KBM-7 (cell line): ENCODE data around the gene COX20.
A peak's percentile ranks its signal among the peaks of the same experiment; 100 is the strongest.
"Not testable (repeated sequence)": the region's sequence is repeated elsewhere in the genome, so short reads cannot be mapped to it uniquely, and the experiment has no call there.

ENCODE experiments used
- DNase-seq: peaks from one replicate; pipeline ENCODE4 v3.0.0-alpha.2; 2015
- in situ Hi-C: fragments of 300-500 bp; cut with MboI; formaldehyde crosslinking; loops from 2 replicates; pipeline ENCODE4 v1.14.3; 2020; ENCODE audit warnings: low sequenced_read_pairs, low pct_unique_long_range_greater_than_20kb, mixed read lengths

The COX20 gene

DNA sequence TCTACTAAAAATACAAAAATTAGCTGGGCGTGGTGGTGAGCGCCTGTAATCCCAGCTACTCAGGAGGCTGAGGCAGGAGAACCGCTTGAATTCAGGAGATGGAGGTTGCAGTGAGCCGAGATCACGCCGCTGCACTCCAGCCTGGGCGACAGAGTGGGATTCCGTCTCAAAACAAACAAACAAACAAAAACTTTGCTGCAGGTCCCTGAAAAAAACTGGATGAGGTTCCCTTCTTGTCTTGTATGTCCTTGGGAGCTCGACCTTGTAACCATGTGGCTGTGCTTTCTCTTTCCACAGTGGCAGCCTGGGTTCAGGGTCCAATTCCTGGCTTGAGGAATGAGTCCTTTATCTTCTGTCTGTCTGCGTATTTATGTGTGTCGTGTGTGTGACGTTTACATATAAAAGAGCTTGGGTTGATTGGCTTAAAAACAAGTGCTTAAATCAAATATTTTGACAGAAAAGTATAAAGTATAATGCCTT is 18.0 kb upstream of the COX20 start:
- in situ Hi-C loops, result no loop called here

DNA sequence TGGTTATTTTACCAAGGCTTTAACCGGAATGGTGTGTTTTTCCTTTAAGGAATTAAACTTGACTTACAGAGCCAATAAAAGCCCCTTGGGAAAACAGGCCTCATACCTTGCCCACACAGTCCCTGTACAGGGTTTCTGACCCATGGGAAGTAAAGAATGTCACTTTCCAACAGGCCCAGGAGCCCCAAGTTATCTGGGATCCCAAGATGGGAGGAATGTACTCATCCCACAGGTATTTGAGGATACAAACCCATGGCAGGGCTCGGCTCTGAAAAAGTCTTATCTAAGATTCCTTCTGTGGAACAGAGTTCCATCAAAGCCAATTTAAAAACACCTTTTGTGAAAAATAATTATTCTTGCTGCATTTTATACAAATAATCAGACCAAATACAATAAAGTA is 15.3 kb upstream of the COX20 start:
- DNase-seq, result no peak
- in situ Hi-C loops, result no loop called here

More for the DNA sequence above, 18.0 kb upstream of the COX20 start:
- DNase-seq, result no peak

DNA sequence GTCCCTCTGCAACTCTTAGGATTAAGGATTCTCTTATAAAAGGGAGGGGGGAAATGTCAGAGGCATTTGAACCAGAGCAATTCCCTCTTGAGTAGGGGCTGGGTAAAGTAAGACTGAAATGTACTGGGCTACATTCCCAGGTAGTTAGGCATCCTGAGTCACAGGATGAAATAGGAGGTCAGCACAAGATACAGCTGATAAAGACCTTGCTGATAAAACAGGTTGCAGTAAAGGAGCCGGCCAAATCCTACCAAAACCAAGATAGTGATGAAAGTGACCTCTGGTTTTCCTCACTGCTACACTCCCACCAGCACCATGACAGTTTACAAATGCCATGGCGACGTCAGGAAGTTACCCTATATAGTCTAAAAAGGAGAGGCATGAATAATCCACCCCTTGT is 14.3 kb upstream of the COX20 start:
- in situ Hi-C loops, result no loop called here
- no peak for DNase-seq

DNA sequence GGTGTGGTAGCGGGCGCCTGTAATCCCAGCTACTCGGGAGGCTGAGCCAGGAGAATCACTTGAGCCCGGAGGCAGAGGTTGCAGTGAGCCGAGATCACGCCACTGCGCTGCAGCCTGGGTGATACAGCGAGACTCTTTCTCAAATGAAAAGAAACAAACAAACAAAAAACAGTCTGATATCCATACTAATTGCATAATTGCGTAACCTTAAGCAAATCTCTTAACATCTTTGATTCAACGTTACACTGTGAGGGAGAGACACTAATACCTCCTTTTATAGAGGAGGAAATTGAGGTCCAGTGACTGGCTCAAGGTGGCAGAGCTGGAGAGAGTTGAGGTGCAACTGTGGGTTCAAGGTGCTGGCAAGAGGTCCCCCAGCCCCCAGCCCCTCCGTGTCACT is 12.6 kb upstream of the COX20 start:
- DNase-seq, result no peak
- in situ Hi-C loops, result no loop called here

DNA sequence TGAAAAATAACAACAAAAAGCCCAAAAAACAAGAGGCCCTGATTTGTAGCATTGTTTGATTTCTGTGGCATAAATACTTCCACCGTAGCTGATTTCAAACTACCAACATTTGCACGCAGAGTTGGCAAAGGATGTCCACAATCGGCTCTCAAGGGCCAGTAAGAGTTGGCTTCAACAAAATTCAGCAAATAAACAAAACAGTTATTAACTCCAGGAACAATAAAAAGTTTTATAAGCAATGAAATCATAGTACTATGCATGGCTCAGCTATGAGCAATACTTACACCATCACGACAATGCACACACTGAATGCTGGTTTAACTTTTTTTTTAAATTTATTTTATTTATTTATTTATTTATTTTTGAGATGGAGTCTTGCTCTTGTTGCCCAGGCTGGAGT is 8.7 kb upstream of the COX20 start:
- no peak for DNase-seq
- in situ Hi-C loops, result no loop called here

DNA sequence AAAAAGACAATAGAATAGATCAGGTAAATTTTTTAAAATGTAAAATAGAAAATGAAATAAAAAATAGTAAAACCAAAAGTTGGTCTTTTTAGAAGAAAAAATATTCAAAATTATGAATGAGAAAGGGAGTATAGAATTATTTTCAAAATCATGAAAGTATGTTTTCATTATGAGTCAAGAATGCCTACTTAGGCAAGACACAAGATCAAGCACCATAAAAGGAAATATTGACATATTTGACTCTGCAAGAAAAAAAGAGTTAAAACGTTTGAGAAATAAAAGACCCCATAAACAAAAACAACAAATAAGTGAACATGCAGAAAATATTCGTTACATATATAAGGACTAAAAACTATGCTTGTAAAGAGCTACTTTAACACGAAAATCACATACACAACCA is 4.8 kb upstream of the COX20 start:
- DNase-seq, result no peak
- in situ Hi-C loops, result no loop called here

DNA sequence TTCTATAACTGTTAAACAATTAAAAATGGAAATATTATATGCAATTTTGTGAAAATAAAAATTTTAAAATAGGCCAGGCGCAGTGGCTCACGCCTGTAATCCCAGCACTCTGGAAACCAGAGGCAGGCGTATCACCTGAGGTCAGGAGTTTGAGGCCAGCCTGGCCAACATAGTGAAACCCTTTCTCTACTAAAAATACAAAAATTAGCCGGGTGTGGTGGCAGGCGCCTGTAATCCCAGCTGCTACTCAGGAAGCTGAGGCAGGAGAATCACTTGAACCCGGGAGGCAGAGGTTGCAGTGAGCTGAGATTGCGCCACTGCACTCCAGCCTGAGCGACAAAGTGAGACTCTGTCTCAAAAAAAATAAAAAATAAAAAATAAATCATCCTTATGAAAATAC is 2.2 kb upstream of the COX20 start:
- DNase-seq, in situ Hi-C loops: not testable (repeated sequence)

DNA sequence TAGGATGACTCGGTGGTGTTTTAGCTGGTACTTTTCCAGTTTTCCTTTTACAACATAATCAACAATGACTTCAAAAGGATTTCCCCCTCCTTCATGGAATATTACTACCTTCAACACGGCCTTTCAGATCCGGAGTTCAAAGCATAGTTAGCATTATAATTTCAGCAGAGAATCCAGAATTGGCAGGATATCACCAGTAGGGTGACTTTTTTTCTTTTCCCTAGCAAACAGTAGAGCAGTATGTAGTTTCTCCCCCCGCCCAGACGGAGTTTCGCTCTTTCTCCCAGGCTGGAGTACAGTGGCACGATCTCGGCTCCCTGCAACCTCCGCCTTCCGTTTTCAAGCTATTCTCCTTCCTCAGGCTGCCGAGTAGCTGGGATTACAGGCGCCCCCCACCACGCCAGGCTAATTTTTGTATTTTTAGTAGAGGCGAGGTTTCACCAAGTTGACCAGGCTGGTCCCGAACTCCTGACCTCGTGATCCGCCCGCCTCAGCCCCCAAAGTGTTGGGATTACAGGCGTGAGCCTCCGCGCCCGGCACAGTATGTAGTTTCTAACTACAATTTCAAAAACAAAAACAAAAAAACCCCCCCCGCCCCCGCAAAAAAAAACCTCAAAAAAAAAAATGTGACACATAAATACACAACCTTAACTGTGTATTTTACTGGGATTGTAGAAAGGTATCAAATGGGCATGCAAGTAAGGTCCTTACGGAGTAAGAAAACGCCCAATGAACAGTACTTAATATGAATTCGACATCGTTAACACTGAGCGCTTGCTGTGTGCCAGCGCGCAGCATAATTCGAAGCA is 1.5 kb upstream of the COX20 start:
- peak; percentile 83 for DNase-seq
- in situ Hi-C loops, result no loop called here

DNA sequence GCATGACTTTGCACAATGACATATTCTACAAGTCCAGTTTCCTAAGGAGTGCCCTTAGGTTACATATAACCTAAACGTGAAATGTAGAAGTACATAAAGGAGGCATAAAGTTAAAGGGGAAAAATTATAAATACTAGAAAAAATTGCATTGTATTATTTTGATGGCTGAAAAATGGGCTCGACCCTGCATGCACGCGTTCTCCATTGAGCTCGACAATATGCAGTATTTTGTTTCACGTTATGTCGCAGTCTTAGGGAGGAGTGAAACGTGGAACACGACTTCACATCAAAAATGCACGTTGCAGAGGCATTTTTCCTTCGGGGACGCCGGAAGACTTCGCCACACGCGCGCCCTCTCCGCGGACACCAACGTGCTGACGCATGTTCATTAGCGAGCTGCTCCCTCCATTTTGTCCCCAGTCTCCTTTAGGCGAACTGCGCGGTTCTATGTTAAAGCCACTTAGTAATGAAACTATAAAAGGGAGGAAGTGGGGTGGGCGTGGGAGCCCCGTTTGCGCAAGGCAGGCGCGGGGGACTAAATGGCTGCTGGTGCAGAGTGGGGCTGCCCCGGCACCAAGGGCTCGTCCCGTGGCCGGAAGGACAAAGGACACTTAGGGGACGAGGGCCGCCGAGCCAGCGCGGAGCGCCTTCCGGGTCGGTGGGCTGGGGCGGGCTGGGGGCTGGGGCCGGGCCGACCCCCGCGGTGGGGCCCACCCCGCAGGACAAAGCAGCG is 749 bp upstream of the COX20 start:
- in situ Hi-C loops, result no loop called here

DNA sequence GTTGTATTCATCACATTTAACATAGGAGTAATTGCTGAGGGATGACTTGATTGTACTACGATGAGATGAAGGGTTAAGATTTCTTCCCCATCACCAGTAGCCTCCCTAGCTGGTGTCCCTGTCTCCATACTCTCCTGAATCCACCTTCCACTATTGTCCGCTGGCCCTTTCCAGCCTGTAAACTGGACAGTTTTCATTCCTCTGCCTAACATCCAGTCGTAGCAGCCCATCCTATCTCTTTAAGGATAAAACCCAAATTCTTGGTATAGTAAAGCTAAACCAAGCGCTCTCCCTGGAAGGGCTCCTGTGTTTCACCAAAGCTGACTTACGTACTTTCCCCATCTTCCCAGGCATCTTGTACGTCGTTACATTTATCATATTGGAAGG is 670 bp downstream of the COX20 start:
- in situ Hi-C loops, result no loop called here
- DNase-seq, result peak; percentile 57

More for the DNA sequence above, 749 bp upstream of the COX20 start:
- peak; percentile 93 for DNase-seq

DNA sequence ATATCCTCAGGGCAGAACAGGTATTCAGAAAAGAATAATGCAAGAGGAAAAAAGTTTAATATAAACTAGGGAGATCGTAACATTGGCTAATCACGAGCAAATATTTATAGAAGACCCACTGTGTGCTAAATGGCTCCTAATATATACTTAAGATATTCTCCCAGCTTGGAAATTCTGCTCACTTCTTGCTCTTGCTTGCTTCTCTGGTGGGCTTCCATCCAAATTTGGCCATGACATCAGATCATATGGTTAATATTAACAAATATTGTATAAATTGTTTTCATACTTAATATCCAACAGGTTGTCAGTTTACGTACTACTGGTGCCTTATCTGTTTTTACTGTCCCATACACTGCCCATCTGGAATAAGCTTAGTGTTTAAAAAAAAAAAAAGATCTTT is 1.1 kb downstream of the COX20 start:
- no peak for DNase-seq
- in situ Hi-C loops, result no loop called here

DNA sequence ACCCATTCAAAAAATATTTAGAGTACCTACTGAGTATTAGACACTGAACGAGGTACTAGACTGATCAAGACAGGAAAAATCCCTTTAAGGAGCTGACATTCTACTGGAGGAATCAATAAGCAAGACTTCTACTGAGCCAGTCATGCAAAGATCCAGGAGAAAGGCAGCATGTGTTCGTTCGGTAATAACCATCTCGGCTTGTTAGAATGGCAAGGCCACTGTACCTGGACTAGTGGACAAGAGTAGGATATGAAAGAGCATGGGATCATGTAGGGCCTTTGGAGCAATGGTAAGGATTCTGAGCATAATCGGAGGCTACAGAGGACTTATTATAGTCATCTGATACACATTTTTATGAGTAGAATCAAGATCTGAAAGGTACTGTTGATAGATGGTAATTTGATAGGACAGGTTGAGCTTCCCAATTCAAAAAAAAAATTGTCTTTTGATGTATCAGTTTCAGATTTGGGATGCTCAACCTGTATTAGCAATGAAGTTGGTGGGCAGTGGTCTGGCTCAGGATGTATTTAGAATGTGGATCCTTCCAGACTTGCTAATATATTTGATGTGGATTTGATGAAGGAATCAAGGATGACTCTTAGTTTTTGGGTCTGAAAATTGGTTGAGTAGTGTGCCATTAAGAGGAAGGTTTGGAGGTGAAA is 2.3 kb downstream of the COX20 start:
- DNase-seq, result no peak
- in situ Hi-C loops, result no loop called here

DNA sequence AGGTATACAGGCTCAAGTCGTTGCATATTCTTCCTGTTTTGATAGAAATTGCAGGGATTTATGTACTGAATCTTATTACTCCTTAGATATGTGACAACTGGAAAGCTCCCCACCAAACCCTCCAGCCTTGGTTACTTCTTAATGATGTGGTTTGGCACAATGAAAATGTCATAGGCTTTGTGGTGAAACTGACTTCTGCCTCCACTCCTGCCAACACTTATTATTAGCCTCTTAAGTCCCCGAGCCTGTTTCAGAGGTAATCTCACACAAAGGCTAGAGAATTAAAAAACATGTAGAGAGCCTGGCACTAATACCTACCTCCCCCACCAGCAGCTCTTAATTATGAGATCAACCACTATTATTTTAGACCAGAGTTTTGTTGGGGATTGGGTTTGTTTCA is 4.2 kb downstream of the COX20 start:
- in situ Hi-C loops, result no loop called here
- DNase-seq, result no peak

DNA sequence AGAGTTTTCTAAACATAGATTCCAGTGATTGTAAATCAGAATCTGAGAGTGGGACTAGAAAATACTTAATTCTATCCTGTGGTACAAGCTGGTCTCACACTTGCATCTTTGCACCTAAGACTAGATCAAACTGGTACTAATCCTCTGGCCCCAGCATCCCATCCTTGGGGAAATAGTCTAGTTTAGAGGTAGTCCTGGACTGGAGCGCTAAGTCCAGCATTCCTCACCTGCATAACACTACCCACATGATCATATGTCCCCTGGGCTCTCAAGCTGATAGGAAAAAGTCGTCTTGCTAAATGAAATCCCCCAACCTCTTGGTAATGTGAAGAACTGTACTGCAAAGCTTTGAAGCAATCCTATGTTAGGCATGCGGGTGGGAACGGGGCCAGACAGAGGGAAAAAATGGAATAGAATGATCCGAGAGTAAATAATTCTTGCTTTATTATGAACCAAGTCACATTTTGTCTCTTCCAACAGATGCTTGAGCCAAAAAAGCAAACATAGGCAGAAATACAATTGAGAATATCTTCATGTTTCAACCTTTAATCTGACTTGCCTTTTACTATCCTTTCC is 4.8 kb downstream of the COX20 start:
- in situ Hi-C loops, result no loop called here
- no peak for DNase-seq

DNA sequence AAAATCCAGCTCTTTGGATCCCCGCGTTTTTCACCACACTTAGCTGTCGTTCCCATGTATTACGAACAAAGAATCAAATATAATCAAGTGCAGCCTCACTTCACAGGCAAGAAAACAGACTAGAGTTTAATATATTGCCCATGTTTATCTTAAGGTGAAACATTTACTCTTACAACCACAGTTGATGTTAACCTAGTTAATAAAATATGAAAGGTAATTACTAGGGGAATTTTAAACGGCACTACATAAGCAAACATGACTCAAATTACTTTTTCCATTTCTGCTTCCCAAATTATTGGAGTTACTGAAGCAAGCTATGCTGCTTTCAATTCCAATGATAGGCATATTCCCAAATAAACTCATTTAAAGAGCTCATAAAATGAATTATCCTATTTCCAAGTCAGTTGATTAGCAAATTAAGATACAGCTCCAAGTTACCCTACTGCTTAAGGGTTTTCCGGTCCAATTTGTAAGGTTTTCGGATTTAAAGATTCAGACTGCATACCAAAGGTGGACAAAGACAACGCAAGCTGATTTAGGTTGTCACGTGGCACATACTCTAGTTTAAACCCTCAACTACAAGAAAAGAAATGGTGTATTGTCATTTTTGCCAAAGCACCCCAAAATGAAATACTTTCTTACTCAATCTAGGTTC is 5.9 kb downstream of the COX20 start:
- no peak for DNase-seq
- in situ Hi-C loops, result no loop called here

DNA sequence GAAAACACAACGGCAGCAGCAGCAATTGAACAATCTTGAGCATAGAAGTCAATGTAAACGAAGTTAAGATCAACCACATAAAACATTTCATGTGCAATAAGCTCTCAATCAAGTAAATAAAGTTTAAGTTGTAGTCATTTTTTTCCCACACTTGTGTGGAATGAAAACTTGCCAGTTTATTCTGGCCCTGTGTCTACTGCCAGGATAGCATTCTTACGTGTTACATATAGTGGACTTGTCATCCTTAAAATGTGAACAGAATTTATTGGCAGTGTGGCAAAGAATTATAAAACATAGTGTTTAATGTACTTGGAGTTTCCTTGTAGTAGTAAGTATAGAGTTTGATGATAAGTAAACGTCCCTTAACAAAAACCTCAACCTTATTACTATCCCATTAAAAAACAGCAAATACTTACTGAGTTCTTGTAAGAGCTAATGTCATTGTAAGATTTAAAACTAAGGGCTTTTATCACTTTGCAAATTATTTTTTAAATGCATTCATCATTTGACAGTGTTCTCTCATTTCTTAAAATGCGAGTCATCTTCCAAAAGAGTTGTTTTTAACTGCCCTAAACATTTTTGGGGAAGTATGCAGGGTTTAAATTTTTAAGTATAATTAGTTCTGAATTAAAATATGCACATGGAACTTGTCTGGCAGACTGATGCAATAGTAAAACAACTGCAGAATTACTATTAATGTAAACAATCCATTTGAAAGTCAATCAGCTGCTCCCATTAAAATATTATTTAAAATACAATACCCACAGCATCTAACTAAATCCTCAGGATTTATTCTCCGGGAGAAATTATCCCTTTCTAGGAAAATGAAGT is 7.9 kb downstream of the COX20 start:
- in situ Hi-C loops, result no loop called here
- DNase-seq, result no peak

DNA sequence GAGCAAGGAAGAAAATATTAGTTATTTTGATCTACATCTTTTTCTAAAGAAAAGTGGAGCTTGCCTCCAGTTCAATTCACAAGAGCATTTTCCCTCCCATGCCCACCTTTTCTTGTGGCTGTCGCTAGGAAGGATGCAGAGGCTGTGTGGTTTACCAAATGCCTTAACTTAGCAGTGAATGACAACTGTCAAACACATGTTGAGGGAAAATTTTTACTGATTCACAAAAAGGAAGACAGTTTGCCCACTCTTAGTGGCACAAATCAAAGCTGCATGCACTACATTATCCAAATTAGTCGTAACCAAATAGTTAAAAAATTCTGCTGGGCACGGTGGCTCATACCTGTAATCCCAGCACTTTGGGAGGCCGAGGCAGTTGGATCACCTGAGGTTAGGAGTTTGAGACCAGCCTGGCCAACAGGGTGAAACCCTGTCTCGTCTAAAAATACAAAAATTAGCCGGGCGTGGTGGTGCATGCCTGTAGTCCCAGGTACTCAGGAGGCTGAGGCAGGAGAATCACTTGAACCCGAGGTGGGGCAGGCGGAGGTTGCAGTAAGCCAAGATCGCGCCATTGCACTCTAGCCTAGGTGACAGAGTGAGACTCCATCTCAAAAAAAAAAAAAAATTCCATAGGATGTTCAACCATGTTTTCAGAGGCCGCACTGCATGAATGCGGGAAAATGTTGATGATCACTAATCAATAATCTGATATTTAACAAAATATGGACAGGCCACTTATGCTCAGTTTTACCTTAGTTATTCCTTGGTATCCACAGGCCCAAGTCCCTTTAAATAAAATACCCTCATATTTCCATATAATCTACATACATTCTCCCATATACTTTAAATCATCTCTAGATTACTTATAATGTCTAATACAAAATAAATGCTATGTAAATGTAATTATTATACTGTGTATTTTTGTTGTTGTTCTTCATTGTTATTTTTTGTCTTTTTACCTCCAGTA is 9.0 kb downstream of the COX20 start:
- DNase-seq, result no peak
- in situ Hi-C loops, result no loop called here
